ENCODE data around the gene CNBD2. TPM values are rescaled to one million over a fixed set of nuclear protein-coding genes. Genes with fewer than 3 reads are reported as not detected.
"Not testable (repeated sequence)": the region's sequence is repeated elsewhere in the genome, so short reads cannot be mapped to it uniquely, and the experiment has no call there.

Gene CNBD2
- total and polyA plus RNA-seq, 9 donors: 0.15 to 5.5 (median 0.37) TPM

DNA sequence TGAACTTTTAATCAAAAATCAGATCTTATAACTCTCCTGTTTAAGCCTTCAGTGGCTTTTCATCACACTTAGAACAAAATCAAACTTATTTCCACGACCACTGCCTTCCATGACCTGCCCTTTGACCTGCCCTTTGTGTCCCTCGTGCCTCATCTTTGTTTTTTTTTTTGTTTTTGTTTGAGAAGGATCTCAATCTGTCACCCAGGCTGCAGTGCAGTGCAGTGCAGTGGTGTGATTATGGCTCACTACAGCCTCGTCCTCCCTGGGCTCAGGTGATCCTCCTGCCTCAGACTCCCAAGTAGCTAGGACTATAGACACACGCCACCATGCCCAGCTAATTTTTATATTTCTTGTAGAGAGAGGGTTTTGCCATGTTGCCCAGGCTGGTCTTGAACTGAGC lies 86.8 kb downstream of the CNBD2 start:
- H3K27ac ChIP-seq (ENCODE audit: low read length): no peak overlapping the region
- DNase-seq: no peak
- no peaks in the 10 kb centered on the region for H3K9me3 ChIP-seq (replicated peaks; ENCODE audit: control insufficient read depth, low read depth, low read length)
- H3K36me3 ChIP-seq (ENCODE audit: control insufficient read depth, insufficient read depth, low read length): no peaks in the 10 kb centered on the region
- H3K4me3 ChIP-seq (ENCODE audit: low read length): no peak overlapping the region
- H3K4me1 ChIP-seq (ENCODE audit: control insufficient read depth, insufficient read depth, low read length): peaks cover 8% of the 10 kb centered on the region
- no CpG with 5 or more reads among the region's 4 CpGs for WGBS (ENCODE audit: insufficient coverage)
- no peaks in the 10 kb centered on the region for H3K27me3 ChIP-seq (ENCODE audit: control insufficient read depth, insufficient read depth, low read length)

DNA sequence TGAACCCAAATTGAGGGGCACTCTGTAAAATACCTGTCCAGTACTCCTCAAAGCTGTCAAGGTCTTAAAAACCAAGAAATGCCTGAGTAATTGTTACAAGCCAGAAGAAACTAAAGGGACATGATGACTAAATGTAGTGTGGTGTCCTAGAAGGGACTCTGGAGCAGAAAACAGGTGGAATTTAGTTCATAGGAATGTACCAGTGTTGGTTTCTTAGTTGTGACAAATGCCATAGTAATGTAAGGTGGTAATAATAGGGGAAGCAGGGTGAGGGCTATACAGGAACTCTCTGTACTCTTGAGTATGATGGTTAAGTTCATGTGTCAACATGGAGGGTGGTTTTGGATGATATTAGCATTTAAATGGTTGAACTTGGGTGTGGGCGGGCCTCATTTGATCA lies 92.3 kb downstream of the CNBD2 start:
- H3K36me3 ChIP-seq (ENCODE audit: control insufficient read depth, insufficient read depth, low read length): no peaks in the 10 kb centered on the region
- H3K4me3 ChIP-seq (ENCODE audit: low read length): no peak overlapping the region
- no peak for DNase-seq
- H3K27ac ChIP-seq (ENCODE audit: low read length): no peak overlapping the region
- no peaks in the 10 kb centered on the region for H3K9me3 ChIP-seq (replicated peaks; ENCODE audit: control insufficient read depth, low read depth, low read length)
- 83% methylated on average over 1 of the region's 1 CpG for WGBS (ENCODE audit: insufficient coverage)
- H3K4me1 ChIP-seq (ENCODE audit: control insufficient read depth, insufficient read depth, low read length): peaks cover 19% of the 10 kb centered on the region
- no peaks in the 10 kb centered on the region for H3K27me3 ChIP-seq (ENCODE audit: control insufficient read depth, insufficient read depth, low read length)

DNA sequence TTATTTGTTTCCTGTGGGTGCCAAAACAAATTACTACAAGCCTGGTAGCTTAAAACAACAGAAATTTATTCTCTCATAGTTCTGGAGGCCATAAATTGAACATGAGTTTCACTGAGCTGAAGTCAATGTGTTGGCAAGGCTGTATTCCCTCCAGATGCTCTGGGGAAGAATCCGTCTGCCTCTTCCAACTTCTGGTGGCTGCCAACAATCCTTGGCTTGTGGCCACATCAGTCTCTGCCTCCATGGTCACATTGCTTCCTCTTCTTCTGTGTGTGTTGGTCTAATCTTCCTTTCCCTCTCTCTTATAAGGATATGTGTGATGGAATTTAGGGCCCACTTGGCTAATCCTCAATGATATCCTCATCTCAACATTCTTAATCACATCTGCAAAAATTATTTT lies 93.4 kb downstream of the CNBD2 start:
- peak; percentile 77 for DNase-seq
- no peaks in the 10 kb centered on the region for H3K9me3 ChIP-seq (replicated peaks; ENCODE audit: control insufficient read depth, low read depth, low read length)
- H3K27me3 ChIP-seq (ENCODE audit: control insufficient read depth, insufficient read depth, low read length): no peaks in the 10 kb centered on the region
- H3K4me3 ChIP-seq (ENCODE audit: low read length): no peak overlapping the region
- peaks cover 19% of the 10 kb centered on the region for H3K4me1 ChIP-seq (ENCODE audit: control insufficient read depth, insufficient read depth, low read length)
- no peak overlapping the region for H3K27ac ChIP-seq (ENCODE audit: low read length)
- no CpG with 5 or more reads among the region's 1 CpG for WGBS (ENCODE audit: insufficient coverage)
- H3K36me3 ChIP-seq (ENCODE audit: control insufficient read depth, insufficient read depth, low read length): no peaks in the 10 kb centered on the region

DNA sequence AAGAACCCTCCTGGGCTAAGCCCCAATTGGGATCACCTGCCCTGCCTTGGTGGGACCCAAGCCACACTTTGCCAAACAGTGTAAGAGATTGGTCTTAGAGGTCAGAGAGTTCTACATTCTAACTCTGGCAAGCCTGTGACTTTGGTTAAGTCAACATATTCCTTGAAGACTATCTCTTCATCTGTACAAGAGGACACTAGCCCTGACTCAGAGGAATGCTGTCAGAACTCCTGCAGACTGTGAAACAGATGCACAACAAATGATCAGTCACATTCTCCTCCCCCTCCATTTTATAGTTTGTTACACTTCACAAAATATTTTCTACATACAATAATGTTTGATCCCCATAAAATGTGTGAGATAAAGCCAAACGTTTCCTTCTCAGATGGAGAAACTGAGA lies 94.4 kb downstream of the CNBD2 start:
- DNase-seq: no peak
- no CpG with 5 or more reads among the region's 1 CpG for WGBS (ENCODE audit: insufficient coverage)
- H3K36me3 ChIP-seq (ENCODE audit: control insufficient read depth, insufficient read depth, low read length): no peaks in the 10 kb centered on the region
- no peaks in the 10 kb centered on the region for H3K9me3 ChIP-seq (replicated peaks; ENCODE audit: control insufficient read depth, low read depth, low read length)
- no peak overlapping the region for H3K4me3 ChIP-seq (ENCODE audit: low read length)
- no peak overlapping the region for H3K27ac ChIP-seq (ENCODE audit: low read length)
- H3K4me1 ChIP-seq (ENCODE audit: control insufficient read depth, insufficient read depth, low read length): peaks cover 19% of the 10 kb centered on the region
- H3K27me3 ChIP-seq (ENCODE audit: control insufficient read depth, insufficient read depth, low read length): no peaks in the 10 kb centered on the region

GRCh38 chr20:36063916-36064657 lies 95.7 kb downstream of the CNBD2 start:
- no peak for DNase-seq
- Histone ChIP-seq H3K9me3 (replicated peaks; ENCODE audit: control insufficient read depth, low read depth, low read length) (no peaks in the 10 kb centered on the region), H3K36me3 (ENCODE audit: control insufficient read depth, insufficient read depth, low read length) (no peaks in the 10 kb centered on the region), H3K27ac (ENCODE audit: low read length) (peak overlapping the region; percentile 71), H3K4me3 (ENCODE audit: low read length) (peak overlapping the region; percentile 61), H3K4me1 (ENCODE audit: control insufficient read depth, insufficient read depth, low read length) (peaks cover 19% of the 10 kb centered on the region), H3K27me3 (ENCODE audit: control insufficient read depth, insufficient read depth, low read length) (no peaks in the 10 kb centered on the region)
- WGBS (ENCODE audit: insufficient coverage): 11% methylated on average over 18 of the region's 26 CpGs

DNA sequence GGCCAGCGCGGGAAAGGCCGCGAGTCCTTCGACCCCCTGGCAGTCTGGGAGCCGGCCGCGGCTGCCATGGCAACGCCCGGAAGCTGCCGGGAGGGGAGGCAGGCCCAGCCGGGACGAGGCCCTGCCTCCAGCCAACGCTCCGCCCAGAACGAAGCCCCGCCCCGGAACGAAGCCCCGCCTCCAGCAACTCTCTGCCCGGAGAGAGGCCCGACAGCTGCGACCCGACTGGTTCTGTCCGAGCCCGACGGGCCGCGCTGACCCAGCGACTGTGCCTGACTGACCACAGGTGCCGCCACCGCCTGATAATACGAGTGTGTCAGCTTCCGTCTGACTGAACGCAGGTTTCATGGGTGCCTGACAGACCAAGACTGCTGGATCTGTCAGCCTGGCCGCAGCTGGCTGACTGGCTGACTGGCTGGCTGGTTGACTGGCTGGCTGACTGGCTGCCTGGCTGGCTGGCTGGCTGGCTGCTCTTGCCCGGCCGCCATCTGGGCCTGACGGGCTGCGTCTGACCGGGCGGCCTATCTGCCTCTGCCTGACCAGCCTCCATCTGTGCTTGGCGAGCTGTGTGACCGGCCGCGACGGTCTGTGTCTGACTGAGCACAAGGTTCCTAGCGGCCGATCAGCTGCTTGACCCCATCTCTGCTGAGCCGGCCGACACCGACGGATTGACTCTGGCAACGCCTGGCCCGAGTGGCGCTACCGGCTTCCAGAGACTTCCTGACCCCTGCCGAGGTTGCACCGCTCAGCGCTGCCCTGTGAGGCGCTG lies 96.5 kb downstream of the CNBD2 start:
- WGBS (ENCODE audit: insufficient coverage): 2% methylated on average over 61 of the region's 61 CpGs
- peak; percentile 94 for DNase-seq
- no peaks in the 10 kb centered on the region for H3K27me3 ChIP-seq (ENCODE audit: control insufficient read depth, insufficient read depth, low read length)

DNA sequence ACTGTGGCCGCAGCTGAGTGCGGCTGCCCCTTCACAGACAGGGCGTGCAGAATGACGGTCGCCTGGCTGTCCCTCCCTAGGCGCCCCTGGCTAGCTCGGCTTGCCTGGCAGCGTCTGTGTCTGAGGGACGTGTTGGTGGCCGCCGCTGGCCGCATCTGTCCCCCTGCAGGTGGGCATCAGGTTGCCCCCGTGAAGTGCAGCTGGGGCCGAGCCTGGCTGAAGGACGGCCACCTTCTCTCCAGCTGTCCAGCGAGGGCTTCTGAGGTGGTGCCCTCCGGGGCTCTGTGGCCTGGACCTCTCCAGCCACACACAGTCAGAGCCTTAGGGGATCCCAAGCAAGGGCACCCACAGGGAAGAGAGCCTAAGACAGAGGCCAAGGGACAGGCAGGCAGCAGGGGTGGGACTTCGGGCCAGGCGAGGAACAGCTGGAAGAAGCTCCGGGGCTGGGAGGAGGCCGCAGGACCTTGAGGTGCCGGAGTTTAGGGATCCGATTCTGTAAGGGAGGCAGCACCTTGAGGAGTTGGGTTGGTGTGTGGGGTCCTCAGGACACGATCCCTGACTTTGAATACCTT lies 97.1 kb downstream of the CNBD2 start:
- H3K4me1 ChIP-seq (ENCODE audit: control insufficient read depth, insufficient read depth, low read length): peaks cover 19% of the 10 kb centered on the region
- no peaks in the 10 kb centered on the region for H3K9me3 ChIP-seq (replicated peaks; ENCODE audit: control insufficient read depth, low read depth, low read length)
- H3K27me3 ChIP-seq (ENCODE audit: control insufficient read depth, insufficient read depth, low read length): no peaks in the 10 kb centered on the region
- WGBS (ENCODE audit: insufficient coverage): 55% methylated on average over 17 of the region's 24 CpGs
- no peak for DNase-seq
- H3K4me3 ChIP-seq (ENCODE audit: low read length): peak overlapping the region; percentile 61
- no peaks in the 10 kb centered on the region for H3K36me3 ChIP-seq (ENCODE audit: control insufficient read depth, insufficient read depth, low read length)
- peak overlapping the region; percentile 92 for H3K27ac ChIP-seq (ENCODE audit: low read length)

More for the DNA sequence above, 96.5 kb downstream of the CNBD2 start:
- Histone ChIP-seq H3K4me1 (ENCODE audit: control insufficient read depth, insufficient read depth, low read length) (peaks cover 19% of the 10 kb centered on the region), H3K27ac (ENCODE audit: low read length) (peak overlapping the region; percentile 92), H3K9me3 (replicated peaks; ENCODE audit: control insufficient read depth, low read depth, low read length) (no peaks in the 10 kb centered on the region), H3K36me3 (ENCODE audit: control insufficient read depth, insufficient read depth, low read length) (no peaks in the 10 kb centered on the region), H3K4me3 (ENCODE audit: low read length) (peak overlapping the region; percentile 61)

DNA sequence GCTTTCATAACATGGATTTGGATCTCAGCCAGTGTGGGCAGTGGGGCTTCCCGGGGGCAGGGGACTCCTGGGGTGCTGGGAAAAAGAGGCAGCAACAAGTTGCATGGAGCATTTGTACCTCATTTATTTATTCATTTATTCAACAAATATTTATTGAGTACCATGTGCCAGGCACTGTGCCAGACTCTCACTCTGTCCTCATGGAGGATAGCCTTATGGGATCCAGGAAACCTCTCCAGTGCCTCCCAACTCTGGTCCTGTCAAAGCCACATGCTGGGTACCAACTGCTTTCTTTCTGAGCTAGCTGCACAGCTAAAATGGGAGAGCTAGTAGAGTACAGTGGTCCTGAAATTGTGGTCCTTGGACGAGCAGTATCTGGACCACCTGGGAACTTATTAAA lies 98.4 kb downstream of the CNBD2 start:
- WGBS (ENCODE audit: insufficient coverage): no CpG with 5 or more reads among the region's 2 CpGs
- Histone ChIP-seq H3K36me3 (ENCODE audit: control insufficient read depth, insufficient read depth, low read length) (no peaks in the 10 kb centered on the region), H3K27me3 (ENCODE audit: control insufficient read depth, insufficient read depth, low read length) (no peaks in the 10 kb centered on the region), H3K4me1 (ENCODE audit: control insufficient read depth, insufficient read depth, low read length) (peaks cover 19% of the 10 kb centered on the region), H3K9me3 (replicated peaks; ENCODE audit: control insufficient read depth, low read depth, low read length) (no peaks in the 10 kb centered on the region), H3K4me3 (ENCODE audit: low read length) (no peak overlapping the region), H3K27ac (ENCODE audit: low read length) (no peak overlapping the region)
- DNase-seq: no peak

GRCh38 chr20:36068526-36068925 lies 100.1 kb downstream of the CNBD2 start:
- H3K4me1 ChIP-seq (ENCODE audit: control insufficient read depth, insufficient read depth, low read length): peaks cover 18% of the 10 kb centered on the region
- H3K27me3 ChIP-seq (ENCODE audit: control insufficient read depth, insufficient read depth, low read length); DNase-seq; H3K36me3 ChIP-seq (ENCODE audit: control insufficient read depth, insufficient read depth, low read length); H3K4me3 ChIP-seq (ENCODE audit: low read length); H3K27ac ChIP-seq (ENCODE audit: low read length); H3K9me3 ChIP-seq (replicated peaks; ENCODE audit: control insufficient read depth, low read depth, low read length): not testable (repeated sequence)
- 84% methylated on average over 10 of the region's 11 CpGs for WGBS (ENCODE audit: insufficient coverage)

DNA sequence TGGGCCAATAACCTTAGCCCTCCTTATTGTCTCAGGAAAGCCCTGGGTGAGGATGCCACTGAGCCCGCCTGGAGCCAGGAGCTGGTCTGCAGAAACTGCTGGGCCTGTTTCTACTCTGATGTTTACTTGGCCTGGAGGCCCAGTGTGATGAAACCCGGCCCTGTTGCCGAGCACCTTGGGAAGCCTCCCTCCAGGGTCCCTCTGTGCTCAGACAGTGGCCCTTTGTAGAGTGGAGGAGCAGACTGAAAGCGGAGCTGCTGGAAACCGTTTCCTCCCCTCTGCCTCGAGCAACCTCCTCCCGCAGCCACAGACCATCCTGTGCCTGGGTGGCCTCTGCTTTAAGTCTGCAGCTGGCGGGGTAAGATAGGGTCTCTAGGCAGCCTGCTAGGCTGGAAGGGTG lies 102.1 kb downstream of the CNBD2 start:
- no peaks in the 10 kb centered on the region for H3K36me3 ChIP-seq (ENCODE audit: control insufficient read depth, insufficient read depth, low read length)
- H3K27me3 ChIP-seq (ENCODE audit: control insufficient read depth, insufficient read depth, low read length): no peaks in the 10 kb centered on the region
- no peak overlapping the region for H3K27ac ChIP-seq (ENCODE audit: low read length)
- no peak overlapping the region for H3K4me3 ChIP-seq (ENCODE audit: low read length)
- WGBS (ENCODE audit: insufficient coverage): 83% methylated on average over 1 of the region's 8 CpGs
- H3K4me1 ChIP-seq (ENCODE audit: control insufficient read depth, insufficient read depth, low read length): peaks cover 1% of the 10 kb centered on the region
- DNase-seq: peak; percentile 11
- H3K9me3 ChIP-seq (replicated peaks; ENCODE audit: control insufficient read depth, low read depth, low read length): no peaks in the 10 kb centered on the region
